HG02870 (cell line): Measurements from ENCODE around the gene NPIPB2.

ENCODE experiments used
- ATAC-seq: cut with Tn5 transposase; IDR thresholded peaks from one replicate; pipeline ENCODE4 v1.9.1; 2021; ENCODE audit warnings: mild to moderate bottlenecking, moderate library complexity; ENCODE audit not compliant: unreplicated experiment

The NPIPB2 gene

GRCh38 chr16:11907160-11907970, 34.5 kb downstream of the NPIPB2 start:
- ATAC-seq = no peak

- ATAC-seq = no peak
These were observed 37.9 kb downstream of the NPIPB2 start for GRCh38 chr16:11903906-11904305.

DNA sequence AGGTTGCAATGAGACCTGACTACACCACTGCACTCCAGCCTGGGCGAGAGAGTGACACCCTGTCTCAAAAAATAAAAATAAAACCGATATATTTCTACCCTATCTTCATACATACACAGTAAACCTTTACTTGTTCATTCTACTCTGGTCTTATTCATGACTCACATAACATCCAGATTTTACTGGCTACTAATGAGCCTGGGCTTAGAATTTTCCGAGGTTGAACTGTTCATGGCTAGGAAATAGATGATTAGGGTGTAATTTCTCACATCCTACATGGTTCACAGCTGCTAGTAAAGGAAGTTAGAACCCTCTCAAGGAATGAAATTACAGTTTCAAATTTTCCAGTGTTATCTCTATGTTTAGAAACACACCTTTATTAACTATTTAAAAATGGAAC, 40.8 kb downstream of the NPIPB2 start:
- no peak for ATAC-seq

- no peak for ATAC-seq
These were observed 45.2 kb downstream of the NPIPB2 start for GRCh38 chr16:11896486-11897176.

DNA sequence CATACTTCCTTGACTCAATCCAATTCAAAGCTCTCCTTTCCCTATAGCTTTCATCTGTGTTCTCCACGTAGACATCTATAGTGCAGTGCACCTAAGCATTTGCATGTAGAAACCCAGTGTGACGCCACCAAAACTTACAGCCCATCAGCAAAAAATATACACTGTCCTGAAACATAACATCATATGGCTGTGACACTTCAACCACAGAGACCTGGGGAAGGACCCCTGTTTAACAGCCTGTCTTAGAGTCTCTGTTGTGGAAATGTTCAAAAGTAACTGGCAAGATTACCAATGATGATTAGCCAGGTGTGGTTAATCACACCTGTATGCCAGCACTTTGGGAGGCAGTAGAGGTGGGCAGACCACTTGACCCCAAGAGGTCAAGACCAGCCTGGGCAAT, 48.3 kb downstream of the NPIPB2 start:
- ATAC-seq = no peak

DNA sequence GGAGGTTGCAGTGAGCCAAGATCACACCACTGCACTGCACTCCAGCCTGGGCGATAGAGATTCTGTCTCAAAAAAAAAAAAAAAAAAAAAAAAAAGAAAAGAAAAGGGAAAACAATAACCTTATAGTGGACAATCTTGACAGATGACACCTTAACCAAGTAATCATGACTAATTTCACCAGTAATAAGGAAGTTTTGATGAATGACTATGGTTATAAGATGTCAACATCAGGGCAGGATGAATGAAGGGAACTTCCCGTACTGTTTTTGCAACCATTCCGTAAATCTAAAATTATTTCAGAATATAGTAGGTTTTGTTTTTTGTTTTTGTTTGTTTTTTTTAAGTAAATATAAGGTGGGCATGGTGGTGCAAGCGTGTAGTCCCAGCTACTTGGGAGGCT, 49.1 kb downstream of the NPIPB2 start:
- ATAC-seq = no peak

GRCh38 chr16:11890231-11890965, 51.4 kb downstream of the NPIPB2 start:
- no peak for ATAC-seq

DNA sequence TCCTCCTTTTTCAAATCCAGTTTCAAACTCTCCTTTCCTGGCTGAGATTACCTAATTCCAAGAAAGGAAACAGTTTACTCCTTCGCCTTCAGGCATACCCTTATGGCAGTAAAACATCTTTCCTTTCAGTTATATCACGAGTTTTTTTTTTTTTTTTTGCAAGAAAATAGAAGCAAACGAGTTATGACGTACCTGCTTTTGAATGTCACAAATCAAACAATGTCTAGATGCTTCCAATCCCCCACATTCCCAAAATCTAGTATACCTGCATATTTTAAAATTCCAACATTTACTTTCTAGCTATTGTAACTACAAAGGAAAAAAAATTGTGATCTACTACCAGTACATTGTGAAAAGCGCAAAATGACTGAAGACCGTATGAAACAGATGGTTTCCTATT, 55.0 kb downstream of the NPIPB2 start:
- ATAC-seq = no peak

- ATAC-seq = no peak
These were observed 57.8 kb downstream of the NPIPB2 start for GRCh38 chr16:11884035-11884434.

DNA sequence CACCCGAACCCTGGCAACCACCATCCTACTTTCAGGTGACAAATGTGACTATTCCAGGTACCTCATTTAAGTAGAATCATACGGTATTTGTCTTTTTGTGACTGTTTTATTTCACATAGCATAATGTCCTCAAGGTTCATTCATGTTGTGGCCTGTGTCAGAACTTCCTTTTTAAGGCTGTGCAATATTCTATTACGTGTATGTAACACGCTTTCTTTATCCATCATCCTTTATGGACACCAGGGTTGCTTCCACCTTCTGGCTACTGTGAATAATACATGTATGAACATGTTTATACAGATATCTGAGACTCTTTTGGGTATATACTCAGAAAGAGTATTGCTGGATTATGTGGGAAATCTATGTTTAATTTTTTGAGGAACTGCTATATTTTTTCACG, 61.8 kb downstream of the NPIPB2 start:
- no peak for ATAC-seq

GRCh38 chr16:11877374-11877773, 64.5 kb downstream of the NPIPB2 start:
- ATAC-seq = no peak
